Measurements from ENCODE around the gene ZBTB24. TPM values are rescaled to one million over a fixed set of nuclear protein-coding genes. Genes with fewer than 3 reads are reported as not detected.

ZBTB24 gene
- total RNA-seq, 4 donors from 2014 or later = 5.3 to 6.4 (median 5.9) TPM

- TF ChIP-seq POLR2A (IDR thresholded peaks at IDR 0.05; ENCODE audit: low read depth) (no peak), EP300 (IDR thresholded peaks at IDR 0.05) (no peak), POLR2AphosphoS5 (IDR thresholded peaks at IDR 0.05) (no peak), CTCF (IDR thresholded peaks at IDR 0.05) (no peak)
- 80% methylated on average over 3 of the region's 3 CpGs for WGBS
- no peaks in the 10 kb centered on the region for H3K9me3 ChIP-seq
- H3K4me3 ChIP-seq = no peak overlapping the region
- peak overlapping the region in 1 of 4 donors; percentile 10 for H3K27ac ChIP-seq (replicated peaks in 1 of 4)
- peaks cover 10 to 16% (median 13%) of the 10 kb centered on the region in 4 donors for H3K4me1 ChIP-seq
- H3K36me3 ChIP-seq = peaks cover 0 to 38% (median 19%) of the 10 kb centered on the region in 4 donors
- H3K27me3 ChIP-seq = no peaks in the 10 kb centered on the region
- no peak for DNase-seq (ENCODE audit: extremely low spot score)
- intact Hi-C loops (cut with DNase I) = no loop called here
Measured at GRCh38 chr6:109460161-109460829, 22.7 kb downstream of the ZBTB24 start.

- intact Hi-C loops (cut with DNase I) = no loop called here
- Histone ChIP-seq H3K27me3 (no peaks in the 10 kb centered on the region), H3K4me3 (no peak overlapping the region), H3K36me3 (peaks cover 0 to 26% (median 13%) of the 10 kb centered on the region in 4 donors), H3K27ac (replicated peaks in 1 of 4) (no peak overlapping the region), H3K4me1 (peaks cover 20 to 27% (median 25%) of the 10 kb centered on the region in 4 donors), H3K9me3 (no peaks in the 10 kb centered on the region)
- TF ChIP-seq POLR2A (IDR thresholded peaks at IDR 0.05; ENCODE audit: low read depth) (no peak), EP300 (IDR thresholded peaks at IDR 0.05) (no peak), POLR2AphosphoS5 (IDR thresholded peaks at IDR 0.05) (no peak), CTCF (IDR thresholded peaks at IDR 0.05) (no peak)
- DNase-seq (ENCODE audit: extremely low spot score) = no peak
- WGBS = 69% methylated on average over 5 of the region's 5 CpGs
Measured at GRCh38 chr6:109458774-109459531, 24.1 kb downstream of the ZBTB24 start.

GRCh38 chr6:109457562-109457996, 25.4 kb downstream of the ZBTB24 start:
- H3K36me3 ChIP-seq = peaks cover 4 to 17% (median 11%) of the 10 kb centered on the region in 4 donors
- intact Hi-C loops (cut with DNase I) = no loop called here
- no peak for TF ChIP-seq POLR2AphosphoS5 (IDR thresholded peaks at IDR 0.05)
- no peak for TF ChIP-seq EP300 (IDR thresholded peaks at IDR 0.05)
- TF ChIP-seq POLR2A (IDR thresholded peaks at IDR 0.05; ENCODE audit: low read depth) = no peak
- no peak for DNase-seq (ENCODE audit: extremely low spot score)
- H3K4me1 ChIP-seq = peaks cover 20 to 33% (median 31%) of the 10 kb centered on the region in 4 donors
- WGBS = 90% methylated on average over 6 of the region's 6 CpGs
- no peaks in the 10 kb centered on the region for H3K9me3 ChIP-seq
- H3K27me3 ChIP-seq = no peaks in the 10 kb centered on the region
- no peak overlapping the region for H3K4me3 ChIP-seq
- H3K27ac ChIP-seq (replicated peaks in 1 of 4) = peak overlapping the region; percentile 36 to 80 (median 68)

- peaks cover 4 to 19% (median 12%) of the 10 kb centered on the region in 4 donors for H3K36me3 ChIP-seq
- H3K4me1 ChIP-seq = peaks cover 20 to 33% (median 31%) of the 10 kb centered on the region in 4 donors
- intact Hi-C loops (cut with DNase I) = no loop called here
- 76% methylated on average over 16 of the region's 16 CpGs for WGBS
- no peaks in the 10 kb centered on the region for H3K27me3 ChIP-seq
- DNase-seq (ENCODE audit: extremely low spot score) = no peak
- peak overlapping the region; percentile 65 to 90 (median 80) for H3K4me3 ChIP-seq
- no peaks in the 10 kb centered on the region for H3K9me3 ChIP-seq
- H3K27ac ChIP-seq (replicated peaks in 1 of 4) = peak overlapping the region; percentile 64 to 80 (median 76)
- no peak for TF ChIP-seq EP300 (IDR thresholded peaks at IDR 0.05)
- TF ChIP-seq POLR2A (IDR thresholded peaks at IDR 0.05; ENCODE audit: low read depth) = no peak
- TF ChIP-seq CTCF (IDR thresholded peaks at IDR 0.05) = no peak
- TF ChIP-seq POLR2AphosphoS5 (IDR thresholded peaks at IDR 0.05) = peak; percentile 34 to 54
Measured at GRCh38 chr6:109456710-109457561, 26.1 kb downstream of the ZBTB24 start.
